ENCODE data around the gene BET1L.

DNA sequence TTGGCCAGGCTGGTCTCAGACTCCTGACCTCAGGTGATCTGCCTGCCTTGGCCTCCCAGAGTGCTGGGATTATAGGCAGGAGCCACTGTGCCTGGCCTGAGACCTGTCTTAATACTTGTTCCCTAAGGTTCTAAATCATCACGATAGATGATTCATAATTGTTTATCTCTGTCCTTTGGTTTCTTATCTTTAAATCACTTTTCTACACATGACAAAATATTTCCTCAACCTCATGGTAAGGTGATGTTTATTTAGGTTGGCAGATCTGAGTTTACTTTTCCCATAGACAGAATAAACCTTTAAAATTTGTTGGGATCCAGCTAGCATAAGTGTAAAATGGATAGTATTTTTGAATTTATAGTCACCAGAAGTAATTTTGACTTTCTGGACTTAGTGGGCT is 33.1 kb upstream of the BET1L start:
- TF ChIP-seq, protein P1, sequence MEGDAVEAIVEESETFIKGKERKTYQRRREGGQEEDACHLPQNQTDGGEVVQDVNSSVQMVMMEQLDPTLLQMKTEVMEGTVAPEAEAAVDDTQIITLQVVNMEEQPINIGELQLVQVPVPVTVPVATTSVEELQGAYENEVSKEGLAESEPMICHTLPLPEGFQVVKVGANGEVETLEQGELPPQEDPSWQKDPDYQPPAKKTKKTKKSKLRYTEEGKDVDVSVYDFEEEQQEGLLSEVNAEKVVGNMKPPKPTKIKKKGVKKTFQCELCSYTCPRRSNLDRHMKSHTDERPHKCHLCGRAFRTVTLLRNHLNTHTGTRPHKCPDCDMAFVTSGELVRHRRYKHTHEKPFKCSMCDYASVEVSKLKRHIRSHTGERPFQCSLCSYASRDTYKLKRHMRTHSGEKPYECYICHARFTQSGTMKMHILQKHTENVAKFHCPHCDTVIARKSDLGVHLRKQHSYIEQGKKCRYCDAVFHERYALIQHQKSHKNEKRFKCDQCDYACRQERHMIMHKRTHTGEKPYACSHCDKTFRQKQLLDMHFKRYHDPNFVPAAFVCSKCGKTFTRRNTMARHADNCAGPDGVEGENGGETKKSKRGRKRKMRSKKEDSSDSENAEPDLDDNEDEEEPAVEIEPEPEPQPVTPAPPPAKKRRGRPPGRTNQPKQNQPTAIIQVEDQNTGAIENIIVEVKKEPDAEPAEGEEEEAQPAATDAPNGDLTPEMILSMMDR (conservative IDR thresholded peaks at IDR 0.05; ENCODE audit: low read depth, low read length): no peak
- TF ChIP-seq EZH2 (IDR thresholded peaks at IDR 0.05; ENCODE audit: low read length, unreplicated experiment) (no peak), EZH2phosphoT487 (IDR thresholded peaks at IDR 0.05; ENCODE audit: borderline replicate concordance, low read length) (no peak)

Data from PC-3 (cell line).